ENCODE data around the gene SLC6A9.

DNA sequence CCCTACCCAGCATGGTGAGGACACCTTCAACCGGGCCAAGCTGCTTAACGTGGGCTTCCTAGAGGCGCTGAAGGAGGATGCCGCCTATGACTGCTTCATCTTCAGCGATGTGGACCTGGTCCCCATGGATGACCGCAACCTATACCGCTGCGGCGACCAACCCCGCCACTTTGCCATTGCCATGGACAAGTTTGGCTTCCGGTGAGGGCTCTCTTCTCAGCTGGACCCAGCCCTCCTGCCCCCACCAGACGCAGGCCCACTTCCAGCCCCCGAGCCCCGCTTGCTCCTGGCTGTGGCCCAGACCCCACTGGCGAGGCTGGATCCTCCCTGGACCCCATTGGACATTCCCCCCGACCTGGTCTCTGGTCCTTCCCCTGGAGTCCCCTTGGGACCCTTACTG lies 46.4 kb downstream of the SLC6A9 start:
- no peak for TF ChIP-seq BHLHE40 (IDR thresholded peaks at IDR 0.05; ENCODE audit: borderline replicate concordance)
- TF ChIP-seq SP1 (IDR thresholded peaks at IDR 0.05), result no peak
- no peak for TF ChIP-seq L3MBTL2 (conservative IDR thresholded peaks at IDR 0.05)
- no peak for TF ChIP-seq FOXM1 (IDR thresholded peaks at IDR 0.05; ENCODE audit: borderline replicate concordance)
- TF ChIP-seq ZNF384 (IDR thresholded peaks at IDR 0.05), result no peak
- no peak for TF ChIP-seq SUZ12 (IDR thresholded peaks at IDR 0.05)
